Measurements from ENCODE around the gene PANK2.

- TF ChIP-seq CTCF (IDR thresholded peaks at IDR 0.05; ENCODE audit: insufficient read depth, low read depth, low read length) = no peak
- no peak for TF ChIP-seq EZH2 (IDR thresholded peaks at IDR 0.05; ENCODE audit: insufficient read depth, low read length)
Measured at GRCh38 chr20:3890999-3891929, 2.1 kb downstream of the PANK2 start.
